Measurements from ENCODE around the gene RACK1. TPM values are rescaled to one million over a fixed set of nuclear protein-coding genes. Genes with fewer than 3 reads are reported as not detected.
A peak's percentile ranks its signal among the peaks of the same experiment; 100 is the strongest.

Gene RACK1
- total RNA-seq, 1 experiment from 2014 or later = 4,964 TPM

GRCh38 chr5:181233801-181234454, 9.8 kb downstream of the RACK1 start:
- DNase-seq (ENCODE audit: low spot score) = peak; percentile 23

GRCh38 chr5:181233088-181233800, 10.5 kb downstream of the RACK1 start:
- no peak for DNase-seq (ENCODE audit: low spot score)

GRCh38 chr5:181232593-181232992, 11.1 kb downstream of the RACK1 start:
- no peak for DNase-seq (ENCODE audit: low spot score)

GRCh38 chr5:181231432-181231831, 12.3 kb downstream of the RACK1 start:
- DNase-seq (ENCODE audit: low spot score) = no peak

- DNase-seq (ENCODE audit: low spot score) = no peak
Observed at GRCh38 chr5:181230551-181230950, 13.2 kb downstream of the RACK1 start.

GRCh38 chr5:181229996-181230395, 13.7 kb downstream of the RACK1 start:
- DNase-seq (ENCODE audit: low spot score) = no peak

GRCh38 chr5:181224390-181225229, 19.1 kb downstream of the RACK1 start:
- no peak for DNase-seq (ENCODE audit: low spot score)

GRCh38 chr5:181223729-181224389, 19.8 kb downstream of the RACK1 start:
- DNase-seq (ENCODE audit: low spot score) = peak; percentile 35

- DNase-seq (ENCODE audit: low spot score) = peak; percentile 99
Observed at GRCh38 chr5:181223058-181223728, 20.5 kb downstream of the RACK1 start, which contains the start of gene TRIM41. Gene TRIM41 (plus strand): TSS chr5:181223281. CDS start chr5:181224000, 719 bp downstream.

- peak; percentile 76 for DNase-seq (ENCODE audit: low spot score)
Observed at GRCh38 chr5:181222630-181223057, 21.1 kb downstream of the RACK1 start.

GRCh38 chr5:181221792-181222629, 21.7 kb downstream of the RACK1 start:
- DNase-seq (ENCODE audit: low spot score) = peak; percentile 99

GRCh38 chr5:181221105-181221791, 22.5 kb downstream of the RACK1 start:
- no peak for DNase-seq (ENCODE audit: low spot score)

GRCh38 chr5:181220178-181220515, 23.6 kb downstream of the RACK1 start:
- DNase-seq (ENCODE audit: low spot score) = no peak

GRCh38 chr5:181219262-181220177, 24.2 kb downstream of the RACK1 start:
- DNase-seq (ENCODE audit: low spot score) = no peak

- DNase-seq (ENCODE audit: low spot score) = no peak
Observed at GRCh38 chr5:181218795-181219124, 24.9 kb downstream of the RACK1 start.

GRCh38 chr5:181217803-181218062, 26.0 kb downstream of the RACK1 start:
- DNase-seq (ENCODE audit: low spot score) = no peak

- peak; percentile 77 for DNase-seq (ENCODE audit: low spot score)
Observed at GRCh38 chr5:181217111-181217802, 26.4 kb downstream of the RACK1 start.
